Measurements from ENCODE around the gene FAM107A.

Gene FAM107A

GRCh38 chr3:58594117-58594516 is 16.9 kb upstream of the FAM107A start:
- DNase-seq (ENCODE audit: low read depth in 1 of 2, low spot score in 1 of 2) = no peak

DNA sequence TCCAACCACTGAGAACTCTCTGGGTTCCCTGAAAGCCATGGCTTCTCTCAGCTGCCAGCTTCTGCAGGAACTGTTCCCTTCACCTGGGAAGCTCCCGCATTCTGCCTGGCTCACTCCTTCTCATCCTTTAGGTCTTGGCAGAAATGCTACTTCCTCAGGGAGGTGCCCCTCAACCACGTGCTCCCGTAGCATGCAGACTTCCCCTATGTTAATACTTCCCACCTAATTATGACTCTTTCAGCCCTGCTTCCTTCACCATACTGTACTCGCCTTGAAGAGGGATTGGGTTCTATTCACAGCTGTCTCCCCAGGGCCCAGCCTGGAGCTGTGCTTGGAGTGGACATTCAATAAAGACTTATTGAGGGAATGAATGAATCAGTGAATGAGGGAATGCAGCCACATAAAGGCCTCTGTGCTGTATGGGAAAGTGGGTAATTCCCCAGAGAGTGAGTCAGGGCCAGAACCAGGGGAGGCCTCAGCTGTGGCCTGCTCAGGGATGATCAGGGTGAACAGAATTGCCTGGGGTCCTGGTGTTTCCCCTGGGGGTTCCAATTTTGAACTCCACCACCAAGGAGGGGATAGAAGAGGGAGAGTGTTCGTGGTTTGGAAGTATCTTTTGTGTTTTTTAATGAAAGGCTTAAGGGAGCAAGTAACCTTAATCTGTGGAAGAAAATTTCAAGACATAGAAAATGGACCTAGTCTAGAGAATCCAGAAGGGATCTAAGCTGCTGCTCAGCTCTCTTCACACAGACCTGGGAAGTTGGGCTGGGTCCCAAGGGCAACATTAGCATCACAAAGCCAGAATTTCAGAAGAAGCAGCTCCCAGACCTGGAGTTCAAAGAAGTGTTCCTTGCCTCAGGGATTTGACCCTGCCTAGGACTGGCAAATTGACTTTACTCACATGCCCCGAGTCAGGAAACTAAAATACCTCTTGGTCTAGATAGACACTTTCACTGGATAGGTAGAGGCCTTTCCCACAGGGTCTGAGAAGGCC is 14.6 kb upstream of the FAM107A start:
- no peak for DNase-seq (ENCODE audit: low read depth in 1 of 2, low spot score in 1 of 2)

GRCh38 chr3:58588030-58588614 is 10.9 kb upstream of the FAM107A start:
- DNase-seq (ENCODE audit: low read depth in 1 of 2, low spot score in 1 of 2) = no peak

- DNase-seq (ENCODE audit: low read depth in 1 of 2, low spot score in 1 of 2) = no peak
Observed at GRCh38 chr3:58586776-58587192, 9.6 kb upstream of the FAM107A start.

GRCh38 chr3:58585994-58586393 is 8.8 kb upstream of the FAM107A start:
- no peak for DNase-seq (ENCODE audit: low read depth in 1 of 2, low spot score in 1 of 2)

DNA sequence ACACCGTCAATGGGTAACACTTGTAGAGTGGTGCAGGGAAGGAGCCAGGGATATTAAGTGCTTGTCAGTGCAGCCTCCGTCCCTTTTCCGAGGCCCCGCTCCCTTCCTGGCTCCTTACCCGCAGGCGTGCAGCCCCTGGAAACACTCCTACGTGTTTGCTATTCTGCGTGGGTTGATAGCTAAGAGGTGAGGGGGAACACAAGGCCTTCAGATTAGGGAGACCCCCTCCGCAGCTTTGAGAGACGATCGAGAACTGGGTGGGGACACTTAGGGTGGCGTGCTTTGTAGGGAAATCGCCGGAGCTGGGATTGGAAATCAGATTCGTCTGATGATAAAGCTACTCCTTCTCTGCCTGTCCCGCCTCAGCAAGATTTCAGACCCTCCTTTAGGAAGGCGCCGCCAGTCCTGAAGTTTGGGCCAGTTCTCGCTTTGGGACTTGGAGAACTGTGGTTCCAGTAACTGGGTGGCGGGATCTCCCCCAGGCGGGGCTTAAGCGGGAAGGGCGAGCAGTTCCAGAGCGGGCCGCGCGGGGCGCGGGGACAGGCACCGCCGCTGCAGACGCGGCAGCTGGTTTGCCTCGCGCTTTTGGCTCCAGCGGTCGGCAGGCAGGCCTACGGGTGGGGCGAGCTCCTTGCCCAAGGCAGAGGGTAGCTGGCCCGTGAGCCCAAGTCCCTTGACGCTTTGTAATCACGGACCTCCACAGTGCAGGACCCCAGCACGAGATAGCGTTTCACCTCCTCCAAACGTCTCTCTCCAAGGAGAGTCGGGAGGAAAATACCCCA is 8.0 kb upstream of the FAM107A start:
- peak; percentile 13 to 20 for DNase-seq (ENCODE audit: low read depth in 1 of 2, low spot score in 1 of 2)

DNA sequence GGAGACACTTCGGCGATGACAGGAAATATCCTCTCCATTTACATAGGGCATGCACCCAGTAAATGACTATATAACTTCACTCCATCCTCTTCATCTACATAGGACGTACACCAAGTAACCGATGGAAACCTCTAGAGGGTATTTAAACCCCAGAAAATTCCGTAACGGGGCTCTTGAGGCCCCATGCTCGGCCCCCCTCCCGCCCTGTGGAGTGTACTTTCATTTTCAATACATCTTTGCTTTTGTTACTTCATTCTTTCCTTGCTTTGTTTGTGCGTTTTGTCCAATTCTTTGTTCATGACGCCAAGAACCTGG is 7.5 kb upstream of the FAM107A start:
- no peak for DNase-seq (ENCODE audit: low read depth in 1 of 2, low spot score in 1 of 2)

DNA sequence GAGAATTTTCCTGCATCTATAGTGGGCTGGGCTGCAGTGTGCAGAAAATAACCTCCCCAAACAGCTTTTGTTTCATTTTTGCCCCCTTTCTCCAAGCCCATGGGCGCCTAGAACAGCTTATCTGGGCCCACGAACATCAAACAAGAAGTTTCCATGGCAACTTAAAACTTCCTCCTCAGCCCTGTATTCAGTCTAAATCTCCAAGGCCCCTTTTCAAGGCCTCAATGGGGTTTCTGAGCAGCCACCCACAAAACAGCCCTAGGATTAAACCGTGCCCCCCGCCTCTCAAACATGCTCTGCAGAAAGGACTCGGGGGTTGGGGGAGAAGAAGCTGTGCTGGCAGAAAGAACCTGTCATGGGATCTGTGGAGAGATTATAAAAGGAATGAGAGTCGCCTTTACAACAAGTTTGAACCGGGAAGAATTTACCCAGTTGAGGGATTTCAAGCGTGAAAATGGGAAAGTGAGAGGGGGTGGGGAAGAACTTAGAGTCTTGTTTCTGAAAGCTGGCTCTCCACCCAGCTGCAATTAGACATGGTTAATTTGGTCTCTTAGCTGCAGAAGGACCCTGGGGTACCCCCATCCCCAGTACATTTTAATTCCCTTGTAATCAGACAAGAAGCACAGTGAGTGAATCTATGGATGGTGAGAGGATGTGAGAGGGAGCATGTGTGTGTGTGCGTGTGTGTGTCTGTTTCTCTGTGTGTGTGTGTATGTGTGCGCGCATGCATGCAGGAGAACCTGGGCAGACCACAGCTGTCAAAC is 4.3 kb upstream of the FAM107A start:
- DNase-seq (ENCODE audit: low read depth in 1 of 2, low spot score in 1 of 2) = no peak

- DNase-seq (ENCODE audit: low read depth in 1 of 2, low spot score in 1 of 2) = no peak
Observed at GRCh38 chr3:58580826-58581327, 3.7 kb upstream of the FAM107A start.

DNA sequence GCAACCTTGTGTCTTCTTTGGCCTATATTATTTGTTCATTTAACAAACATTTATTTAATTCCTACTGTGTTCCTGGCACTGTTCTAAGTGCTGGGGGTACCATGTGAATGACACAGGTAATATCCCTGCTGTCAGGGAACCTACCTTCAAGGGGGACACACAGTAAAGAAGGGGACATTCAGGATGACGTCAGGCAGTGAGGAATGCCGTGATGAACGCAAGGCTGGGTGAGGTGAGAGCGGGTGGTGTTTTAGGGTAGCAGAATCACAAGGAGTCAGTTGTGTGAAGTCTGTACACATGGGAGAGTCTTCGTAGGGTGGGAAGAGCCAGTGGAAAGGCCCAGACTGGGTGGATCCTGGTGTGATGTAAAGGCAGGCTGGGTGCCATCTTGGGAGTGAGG is 1.7 kb upstream of the FAM107A start:
- no peak for DNase-seq (ENCODE audit: low read depth in 1 of 2, low spot score in 1 of 2)

- no peak for DNase-seq (ENCODE audit: low read depth in 1 of 2, low spot score in 1 of 2)
Observed at GRCh38 chr3:58576716-58577115, 475 bp downstream of the FAM107A start.

GRCh38 chr3:58575971-58576652 is 1.1 kb downstream of the FAM107A start:
- DNase-seq (ENCODE audit: low read depth in 1 of 2, low spot score in 1 of 2) = no peak

DNA sequence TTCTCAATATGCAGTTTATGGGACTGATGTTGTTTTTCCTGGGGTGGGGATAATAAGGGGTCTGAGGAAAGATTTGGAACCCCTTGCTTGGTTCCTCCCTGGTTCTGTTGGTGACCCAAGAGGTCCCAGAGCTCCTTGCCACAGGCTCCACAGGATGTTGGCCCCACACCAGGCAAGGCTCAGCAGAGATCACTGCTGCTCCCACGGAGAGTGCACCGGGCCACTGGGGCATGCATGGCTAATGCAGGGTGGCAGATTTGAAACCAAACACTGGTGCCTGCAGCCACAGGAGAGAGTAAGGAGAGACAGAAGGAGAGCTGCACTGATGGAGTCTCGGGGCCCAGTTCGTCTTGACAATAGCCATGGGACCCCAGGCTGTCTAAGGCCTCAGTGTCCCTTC is 2.5 kb downstream of the FAM107A start:
- DNase-seq (ENCODE audit: low read depth in 1 of 2, low spot score in 1 of 2) = no peak

GRCh38 chr3:58574106-58574505 is 3.1 kb downstream of the FAM107A start:
- no peak for DNase-seq (ENCODE audit: low read depth in 1 of 2, low spot score in 1 of 2)

DNA sequence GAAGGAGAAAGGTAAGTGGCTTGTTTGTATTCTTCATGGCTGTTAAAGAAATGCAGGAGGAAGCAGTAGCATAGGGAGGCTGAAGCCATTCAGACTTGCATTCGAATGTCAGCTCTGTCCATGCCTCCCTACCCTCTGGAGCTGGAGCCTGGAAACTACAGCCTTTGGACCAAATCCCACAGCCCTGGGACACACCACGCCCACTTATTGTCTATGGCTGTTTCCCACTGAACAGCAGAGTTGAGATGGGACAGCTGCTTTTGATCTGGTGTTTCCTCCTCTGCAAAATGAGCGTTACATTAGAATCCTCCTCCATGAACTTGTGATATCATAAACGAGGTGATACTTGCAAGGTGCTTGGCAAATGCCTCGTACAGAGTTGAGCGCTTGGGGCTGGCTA is 3.6 kb downstream of the FAM107A start:
- DNase-seq (ENCODE audit: low read depth in 1 of 2, low spot score in 1 of 2) = no peak

GRCh38 chr3:58572634-58573230 is 4.5 kb downstream of the FAM107A start:
- no peak for DNase-seq (ENCODE audit: low read depth in 1 of 2, low spot score in 1 of 2)

DNA sequence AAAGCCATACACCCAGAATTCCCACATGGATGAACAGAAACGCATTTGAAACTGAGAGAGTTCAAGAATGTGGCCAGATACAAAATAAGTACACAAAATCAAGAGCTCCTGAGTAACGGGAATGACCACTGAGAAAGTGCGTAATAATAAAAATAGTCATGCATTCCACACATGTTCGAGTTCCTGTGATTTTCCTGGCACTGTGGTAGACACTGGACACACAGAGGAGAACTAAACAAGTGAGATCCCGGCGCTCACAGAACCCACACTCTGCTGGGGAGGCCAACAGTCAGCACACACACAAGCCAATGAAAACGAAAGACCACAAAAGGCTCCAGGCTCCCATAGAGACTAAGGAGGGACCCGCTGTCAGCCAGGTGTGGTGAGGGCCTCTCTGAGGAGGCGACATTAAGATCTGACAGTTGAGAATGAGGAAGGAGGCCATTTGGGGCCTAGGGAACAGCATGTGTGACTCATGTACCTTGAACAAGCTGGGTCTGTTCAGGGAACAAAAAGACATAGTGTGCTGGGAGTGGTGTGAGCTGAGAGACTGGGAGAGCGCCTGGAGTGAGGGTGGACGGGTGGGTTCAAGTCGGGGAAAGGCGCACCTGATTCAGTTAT is 5.1 kb downstream of the FAM107A start:
- no peak for DNase-seq (ENCODE audit: low read depth in 1 of 2, low spot score in 1 of 2)

- no peak for DNase-seq (ENCODE audit: low read depth in 1 of 2, low spot score in 1 of 2)
Observed at GRCh38 chr3:58570851-58571250, 6.3 kb downstream of the FAM107A start.

GRCh38 chr3:58569287-58570001 is 7.7 kb downstream of the FAM107A start:
- no peak for DNase-seq (ENCODE audit: low read depth in 1 of 2, low spot score in 1 of 2)

Data from activated T-helper 1 cell treated with anti-CD3 and anti-CD28 coated beads, Interleukin-2, amount 50 U/mL, for 16 hours (primary cell).